Mesothelial cell of epicardium (in vitro differentiated cells): ENCODE measurements around the gene SPTLC2. TPM values are rescaled to one million over a fixed set of nuclear protein-coding genes. Genes with fewer than 3 reads are reported as not detected.

ENCODE experiments used
- DNase-seq, 2 experiments: peaks; one replicate each; pipeline ENCODE4 v3.0.0; 2021; ENCODE audit warnings: low spot score in 2 of 2; ENCODE audit not compliant: unreplicated experiment in 2 of 2
- H3K27ac Mint-ChIP-seq: 2 replicates; pipeline ENCODE4 v1.8.0; 2021; ENCODE audit warnings: mixed read lengths
- H3K27me3 Mint-ChIP-seq: 2 replicates; pipeline ENCODE4 v1.8.0; 2021; ENCODE audit warnings: low read depth, mixed read lengths
- H3K36me3 Mint-ChIP-seq: 2 replicates; pipeline ENCODE4 v1.8.0; 2021; ENCODE audit warnings: mixed read lengths
- H3K4me1 Mint-ChIP-seq: 2 replicates; pipeline ENCODE4 v1.8.0; 2021; ENCODE audit warnings: mixed read lengths
- H3K4me3 Mint-ChIP-seq: 2 replicates; pipeline ENCODE4 v1.8.0; 2021; ENCODE audit warnings: mild to moderate bottlenecking, moderate library complexity, mixed read lengths
- H3K9me3 Mint-ChIP-seq: 2 replicates; pipeline ENCODE4 v1.8.0; 2021; ENCODE audit warnings: mixed read lengths
- total RNA-seq: library from RNA; stranded (reverse); gene quantifications from 3 replicates; pipeline ENCODE4 v1.2.1, GENCODE V29; 2021
- TF ChIP-seq, protein P1 (sequence below): fragments of 200-600 bp; sonication (generic); IDR thresholded peaks from one replicate; pipeline ENCODE4 v1.5.0; 2021; ENCODE audit warnings: antibody characterized with exemption; ENCODE audit not compliant: unreplicated experiment

SPTLC2 gene
- total RNA-seq, 1 donor from 2014 or later: 36.6 TPM

DNA sequence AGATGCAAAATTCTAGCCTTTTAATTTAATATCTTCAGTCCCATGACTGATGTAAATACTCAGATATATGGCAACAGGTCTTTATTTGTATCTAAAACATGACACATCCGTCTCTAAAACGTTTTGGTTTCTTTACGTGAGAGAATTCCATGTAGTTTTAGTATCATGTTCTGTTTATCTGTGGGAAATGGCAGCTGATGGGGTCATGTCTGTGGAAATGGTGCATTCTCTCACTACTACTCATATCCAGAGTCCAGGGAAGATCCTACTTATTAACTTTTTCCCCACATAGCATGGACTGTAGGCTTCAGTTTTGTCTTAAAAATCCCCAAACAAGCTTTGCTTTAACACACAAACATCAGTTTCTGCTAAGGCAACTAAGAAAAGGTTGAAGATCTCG lies 53.8 kb downstream of the SPTLC2 start:
- Mint-ChIP-seq H3K27ac (no peak overlapping the region), H3K27me3 (no peaks in the 10 kb centered on the region), H3K4me1 (no peaks in the 10 kb centered on the region), H3K36me3 (peaks cover 30% of the 10 kb centered on the region), H3K4me3 (no peak overlapping the region), H3K9me3 (no peaks in the 10 kb centered on the region)
- no peak for DNase-seq
- TF ChIP-seq, protein P1, sequence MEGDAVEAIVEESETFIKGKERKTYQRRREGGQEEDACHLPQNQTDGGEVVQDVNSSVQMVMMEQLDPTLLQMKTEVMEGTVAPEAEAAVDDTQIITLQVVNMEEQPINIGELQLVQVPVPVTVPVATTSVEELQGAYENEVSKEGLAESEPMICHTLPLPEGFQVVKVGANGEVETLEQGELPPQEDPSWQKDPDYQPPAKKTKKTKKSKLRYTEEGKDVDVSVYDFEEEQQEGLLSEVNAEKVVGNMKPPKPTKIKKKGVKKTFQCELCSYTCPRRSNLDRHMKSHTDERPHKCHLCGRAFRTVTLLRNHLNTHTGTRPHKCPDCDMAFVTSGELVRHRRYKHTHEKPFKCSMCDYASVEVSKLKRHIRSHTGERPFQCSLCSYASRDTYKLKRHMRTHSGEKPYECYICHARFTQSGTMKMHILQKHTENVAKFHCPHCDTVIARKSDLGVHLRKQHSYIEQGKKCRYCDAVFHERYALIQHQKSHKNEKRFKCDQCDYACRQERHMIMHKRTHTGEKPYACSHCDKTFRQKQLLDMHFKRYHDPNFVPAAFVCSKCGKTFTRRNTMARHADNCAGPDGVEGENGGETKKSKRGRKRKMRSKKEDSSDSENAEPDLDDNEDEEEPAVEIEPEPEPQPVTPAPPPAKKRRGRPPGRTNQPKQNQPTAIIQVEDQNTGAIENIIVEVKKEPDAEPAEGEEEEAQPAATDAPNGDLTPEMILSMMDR: no peak

DNA sequence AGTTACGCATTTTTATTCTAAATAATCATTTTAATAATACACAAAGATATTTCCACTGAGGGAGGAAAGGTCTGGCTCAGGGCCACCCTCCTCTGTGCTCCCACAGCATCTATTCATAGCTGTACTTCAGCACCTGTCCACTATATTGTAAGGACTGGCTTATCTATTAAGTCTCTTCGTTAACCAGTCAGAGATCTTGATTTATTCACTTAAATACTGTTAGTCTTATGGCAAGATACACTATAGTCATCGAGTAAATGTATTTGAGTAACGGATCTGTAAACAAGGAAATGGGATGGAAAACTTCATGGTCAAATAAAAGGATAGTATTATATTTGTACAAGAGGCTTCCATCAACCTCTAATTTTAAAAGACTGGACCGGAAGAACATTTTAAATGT lies 54.6 kb downstream of the SPTLC2 start:
- H3K36me3 Mint-ChIP-seq: peaks cover 27% of the 10 kb centered on the region
- DNase-seq: no peak
- H3K9me3 Mint-ChIP-seq: no peaks in the 10 kb centered on the region
- no peaks in the 10 kb centered on the region for H3K4me1 Mint-ChIP-seq
- H3K27ac Mint-ChIP-seq: no peak overlapping the region
- no peaks in the 10 kb centered on the region for H3K27me3 Mint-ChIP-seq
- no peak overlapping the region for H3K4me3 Mint-ChIP-seq
- TF ChIP-seq, protein P1: no peak

DNA sequence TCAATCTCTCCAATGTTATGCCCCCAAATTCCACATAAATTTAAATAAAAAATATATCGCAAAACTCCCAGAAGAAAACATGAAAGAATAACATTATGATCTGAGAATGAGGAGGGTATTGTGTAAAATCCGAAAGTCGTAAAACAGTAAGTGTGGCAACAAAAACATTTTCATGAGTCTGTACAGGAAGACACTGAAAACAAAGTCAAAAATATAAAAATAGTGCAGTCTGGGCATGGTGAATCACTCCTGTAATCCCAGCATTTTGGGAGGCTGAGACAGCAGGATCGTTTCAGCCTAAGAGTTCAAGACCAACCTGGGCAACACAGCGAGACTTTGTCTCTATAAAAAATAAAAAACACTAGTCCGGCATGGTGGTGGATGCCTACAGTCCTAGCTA lies 57.1 kb downstream of the SPTLC2 start:
- H3K4me1 Mint-ChIP-seq: peaks cover under 1% of the 10 kb centered on the region
- TF ChIP-seq, protein P1: no peak
- no peak overlapping the region for H3K4me3 Mint-ChIP-seq
- H3K9me3 Mint-ChIP-seq: no peaks in the 10 kb centered on the region
- H3K36me3 Mint-ChIP-seq: peaks cover 36% of the 10 kb centered on the region
- H3K27ac Mint-ChIP-seq: no peak overlapping the region
- no peaks in the 10 kb centered on the region for H3K27me3 Mint-ChIP-seq
- DNase-seq: no peak

DNA sequence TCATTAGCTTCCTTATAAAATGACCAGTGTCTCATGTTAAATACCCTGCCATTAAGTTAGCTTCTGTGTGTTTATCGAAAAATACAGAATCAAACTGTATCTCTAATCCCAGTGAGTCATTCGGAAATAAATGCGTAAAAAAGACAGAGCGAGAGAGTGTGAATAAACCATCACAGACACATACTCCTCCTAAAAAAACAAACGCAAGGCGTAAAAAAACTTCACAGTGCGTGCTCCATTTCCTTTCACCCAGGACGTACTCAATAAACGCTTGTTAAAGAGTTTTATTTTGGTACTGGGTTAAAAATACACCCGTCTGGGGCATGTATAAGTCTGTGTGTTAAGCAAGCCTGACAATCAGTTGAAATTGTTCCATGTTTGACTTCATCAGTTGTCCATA lies 59.0 kb downstream of the SPTLC2 start:
- no peaks in the 10 kb centered on the region for H3K27me3 Mint-ChIP-seq
- TF ChIP-seq, protein P1: no peak
- H3K36me3 Mint-ChIP-seq: peaks cover 36% of the 10 kb centered on the region
- DNase-seq: no peak
- peaks cover 2% of the 10 kb centered on the region for H3K4me1 Mint-ChIP-seq
- H3K27ac Mint-ChIP-seq: no peak overlapping the region
- H3K9me3 Mint-ChIP-seq: no peaks in the 10 kb centered on the region
- no peak overlapping the region for H3K4me3 Mint-ChIP-seq

DNA sequence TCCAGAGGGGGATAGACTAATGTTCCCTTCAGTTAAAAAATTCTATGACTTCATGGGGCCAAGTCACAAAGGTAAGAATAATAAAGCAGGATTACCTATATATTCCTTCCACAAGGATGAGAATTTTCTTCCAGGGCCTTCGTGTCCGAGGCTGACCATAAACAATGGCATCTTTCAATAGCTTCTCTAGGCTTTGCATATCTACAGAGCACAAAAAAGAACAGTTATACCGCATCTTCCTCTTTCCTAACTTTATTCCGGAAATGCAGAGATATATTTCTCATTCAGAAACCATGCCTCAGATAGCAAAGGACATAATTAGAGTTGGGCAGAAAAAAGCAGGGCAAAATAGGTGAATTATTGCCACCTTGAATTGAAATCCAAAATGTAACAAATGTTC lies 59.5 kb downstream of the SPTLC2 start:
- Mint-ChIP-seq H3K4me1 (peaks cover 2% of the 10 kb centered on the region), H3K4me3 (no peak overlapping the region), H3K9me3 (no peaks in the 10 kb centered on the region), H3K27me3 (no peaks in the 10 kb centered on the region), H3K27ac (no peak overlapping the region), H3K36me3 (peaks cover 36% of the 10 kb centered on the region)
- DNase-seq: no peak
- TF ChIP-seq, protein P1: no peak
